ENCODE results near the gene ATL3. TPM values are rescaled to one million over a fixed set of nuclear protein-coding genes. Genes with fewer than 3 reads are reported as not detected.

ATL3 gene, protein sequence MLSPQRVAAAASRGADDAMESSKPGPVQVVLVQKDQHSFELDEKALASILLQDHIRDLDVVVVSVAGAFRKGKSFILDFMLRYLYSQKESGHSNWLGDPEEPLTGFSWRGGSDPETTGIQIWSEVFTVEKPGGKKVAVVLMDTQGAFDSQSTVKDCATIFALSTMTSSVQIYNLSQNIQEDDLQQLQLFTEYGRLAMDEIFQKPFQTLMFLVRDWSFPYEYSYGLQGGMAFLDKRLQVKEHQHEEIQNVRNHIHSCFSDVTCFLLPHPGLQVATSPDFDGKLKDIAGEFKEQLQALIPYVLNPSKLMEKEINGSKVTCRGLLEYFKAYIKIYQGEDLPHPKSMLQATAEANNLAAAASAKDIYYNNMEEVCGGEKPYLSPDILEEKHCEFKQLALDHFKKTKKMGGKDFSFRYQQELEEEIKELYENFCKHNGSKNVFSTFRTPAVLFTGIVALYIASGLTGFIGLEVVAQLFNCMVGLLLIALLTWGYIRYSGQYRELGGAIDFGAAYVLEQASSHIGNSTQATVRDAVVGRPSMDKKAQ
- total RNA-seq = 72.2 TPM

DNA sequence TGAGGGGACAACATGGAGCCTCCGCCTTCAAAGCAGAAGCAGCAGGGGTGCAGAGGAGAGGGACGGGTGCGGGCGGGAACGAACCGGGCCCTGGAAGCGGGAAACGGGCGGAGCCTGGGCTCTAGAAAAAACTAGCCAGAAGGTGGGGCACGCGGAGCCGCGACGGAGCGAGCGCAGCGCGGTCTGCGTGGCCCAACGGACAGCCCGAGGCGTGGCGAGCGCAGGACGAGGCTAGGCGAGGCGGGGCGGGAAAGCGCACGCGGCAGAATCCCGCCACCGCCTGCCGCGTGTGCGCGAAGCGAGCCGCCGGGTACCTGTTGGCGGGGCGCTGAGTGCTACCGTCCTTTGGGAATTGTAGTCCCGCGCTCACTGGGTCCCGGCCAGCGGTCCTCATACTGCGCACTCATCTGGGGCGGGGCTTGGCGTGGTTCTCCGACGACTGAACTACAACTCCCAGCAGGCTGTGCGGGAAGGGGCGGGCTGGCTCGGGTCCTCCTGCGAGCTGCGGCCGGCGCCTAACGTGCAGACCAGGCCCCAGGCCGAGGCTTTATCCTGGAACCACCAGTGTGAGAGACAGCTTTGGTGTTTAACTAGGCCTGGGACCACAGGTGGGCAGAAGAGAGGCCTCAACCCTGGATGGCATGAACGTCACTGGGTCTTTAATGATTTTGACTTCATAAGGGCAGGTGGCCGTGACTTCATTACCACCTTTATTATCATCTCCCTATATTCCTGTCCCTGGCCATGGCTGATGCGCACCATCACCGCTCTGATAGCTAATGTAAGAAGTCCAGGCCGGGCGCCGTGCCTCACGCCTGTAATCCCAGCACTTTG is at the start of gene ATL3:
ATL3 (minus strand) TSS at position 55 of the 834 bp plus-strand sequence; CDS start at position 14, 41 bp downstream.
- H3K27ac ChIP-seq = peak within 1 kb of the TSS; percentile 96
- DNase-seq (ENCODE audit: extremely low spot score in 2 of 2) = peak in 1 of 2 donors; percentile 96
- H3K4me3 ChIP-seq = peak within 1 kb of the TSS; percentile 65 to 70
- TF ChIP-seq POLR2AphosphoS5 (IDR thresholded peaks at IDR 0.05; ENCODE audit: insufficient read depth in 1 of 2, low read depth in 1 of 2) (peak; percentile 80 to 87), POLR2A (IDR thresholded peaks at IDR 0.05) (peak in 1 of 2 donors; percentile 57)
- TF ChIP-seq, protein P1, sequence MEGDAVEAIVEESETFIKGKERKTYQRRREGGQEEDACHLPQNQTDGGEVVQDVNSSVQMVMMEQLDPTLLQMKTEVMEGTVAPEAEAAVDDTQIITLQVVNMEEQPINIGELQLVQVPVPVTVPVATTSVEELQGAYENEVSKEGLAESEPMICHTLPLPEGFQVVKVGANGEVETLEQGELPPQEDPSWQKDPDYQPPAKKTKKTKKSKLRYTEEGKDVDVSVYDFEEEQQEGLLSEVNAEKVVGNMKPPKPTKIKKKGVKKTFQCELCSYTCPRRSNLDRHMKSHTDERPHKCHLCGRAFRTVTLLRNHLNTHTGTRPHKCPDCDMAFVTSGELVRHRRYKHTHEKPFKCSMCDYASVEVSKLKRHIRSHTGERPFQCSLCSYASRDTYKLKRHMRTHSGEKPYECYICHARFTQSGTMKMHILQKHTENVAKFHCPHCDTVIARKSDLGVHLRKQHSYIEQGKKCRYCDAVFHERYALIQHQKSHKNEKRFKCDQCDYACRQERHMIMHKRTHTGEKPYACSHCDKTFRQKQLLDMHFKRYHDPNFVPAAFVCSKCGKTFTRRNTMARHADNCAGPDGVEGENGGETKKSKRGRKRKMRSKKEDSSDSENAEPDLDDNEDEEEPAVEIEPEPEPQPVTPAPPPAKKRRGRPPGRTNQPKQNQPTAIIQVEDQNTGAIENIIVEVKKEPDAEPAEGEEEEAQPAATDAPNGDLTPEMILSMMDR (IDR thresholded peaks at IDR 0.05) = no peak
- no peaks in the 10 kb centered on the region for H3K27me3 ChIP-seq
- no peaks in the 10 kb centered on the region for H3K36me3 ChIP-seq
- H3K9me3 ChIP-seq = no peaks in the 10 kb centered on the region
- peaks cover 42% of the 10 kb centered on the region for H3K4me1 ChIP-seq
- intact Hi-C loops (cut with DNase I) = no loop called here

DNA sequence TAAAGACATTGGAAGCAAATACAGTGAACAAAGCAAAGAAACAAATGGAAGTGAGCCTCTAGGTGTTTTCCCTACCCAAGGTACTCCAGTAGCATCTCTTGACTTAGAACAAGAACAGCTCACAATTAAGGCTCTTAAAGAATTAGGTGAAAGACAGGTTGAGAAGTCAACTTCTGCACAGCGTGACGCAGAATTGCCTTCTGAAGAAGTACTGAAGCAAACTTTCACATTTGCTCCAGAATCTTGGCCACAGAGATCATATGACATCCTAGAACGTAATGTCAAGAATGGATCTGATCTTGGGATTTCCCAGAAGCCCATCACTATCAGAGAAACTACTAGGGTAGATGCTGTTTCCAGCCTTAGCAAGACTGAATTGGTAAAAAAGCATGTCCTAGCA is 49.4 kb upstream of the ATL3 start:
- Histone ChIP-seq H3K9me3 (no peaks in the 10 kb centered on the region), H3K27me3 (no peaks in the 10 kb centered on the region), H3K4me1 (no peaks in the 10 kb centered on the region), H3K36me3 (no peaks in the 10 kb centered on the region), H3K4me3 (no peak overlapping the region), H3K27ac (no peak overlapping the region)
- TF ChIP-seq POLR2A (IDR thresholded peaks at IDR 0.05) = no peak
- TF ChIP-seq, protein P1 (IDR thresholded peaks at IDR 0.05) = no peak
- no peak for DNase-seq (ENCODE audit: extremely low spot score in 2 of 2)
- intact Hi-C loops (cut with DNase I) = no loop called here

DNA sequence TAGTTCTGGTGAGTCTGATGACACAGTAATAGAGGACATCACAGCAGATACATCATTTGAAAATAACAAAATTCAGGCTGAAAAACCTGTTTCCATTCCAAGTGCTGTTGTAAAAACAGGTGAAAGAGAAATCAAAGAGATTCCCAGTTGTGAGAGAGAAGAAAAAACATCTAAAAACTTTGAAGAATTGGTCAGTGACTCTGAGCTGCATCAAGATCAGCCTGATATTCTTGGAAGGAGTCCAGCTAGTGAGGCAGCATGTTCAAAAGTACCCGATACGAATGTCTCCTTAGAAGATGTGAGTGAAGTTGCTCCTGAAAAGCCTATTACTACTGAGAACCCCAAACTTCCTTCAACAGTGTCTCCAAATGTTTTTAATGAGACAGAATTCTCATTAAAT is 48.8 kb upstream of the ATL3 start:
- no peak for DNase-seq (ENCODE audit: extremely low spot score in 2 of 2)
- Histone ChIP-seq H3K27me3 (no peaks in the 10 kb centered on the region), H3K4me1 (no peaks in the 10 kb centered on the region), H3K36me3 (no peaks in the 10 kb centered on the region), H3K9me3 (no peaks in the 10 kb centered on the region), H3K27ac (no peak overlapping the region), H3K4me3 (no peak overlapping the region)
- intact Hi-C loops (cut with DNase I) = no loop called here
- TF ChIP-seq, protein P1 (IDR thresholded peaks at IDR 0.05) = no peak
- TF ChIP-seq POLR2AphosphoS5 (IDR thresholded peaks at IDR 0.05; ENCODE audit: insufficient read depth in 1 of 2, low read depth in 1 of 2) (no peak), POLR2A (IDR thresholded peaks at IDR 0.05) (no peak)

DNA sequence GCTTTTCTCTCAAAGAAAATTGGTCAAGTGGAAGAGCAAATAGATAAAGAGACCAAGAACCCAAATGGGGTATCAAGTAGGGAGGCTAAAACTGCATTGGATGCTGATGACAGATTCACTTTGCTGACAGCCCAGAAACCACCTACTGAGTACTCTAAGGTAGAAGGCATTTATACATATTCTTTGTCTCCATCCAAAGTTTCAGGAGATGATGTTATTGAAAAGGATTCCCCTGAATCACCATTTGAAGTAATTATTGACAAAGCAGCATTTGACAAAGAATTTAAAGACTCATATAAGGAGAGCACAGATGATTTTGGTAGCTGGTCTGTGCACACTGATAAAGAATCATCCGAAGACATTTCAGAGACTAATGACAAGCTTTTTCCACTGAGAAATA is 47.8 kb upstream of the ATL3 start:
- Histone ChIP-seq H3K4me3 (no peak overlapping the region), H3K27me3 (no peaks in the 10 kb centered on the region), H3K27ac (no peak overlapping the region), H3K9me3 (no peaks in the 10 kb centered on the region), H3K4me1 (no peaks in the 10 kb centered on the region), H3K36me3 (no peaks in the 10 kb centered on the region)
- no peak for TF ChIP-seq POLR2AphosphoS5 (IDR thresholded peaks at IDR 0.05; ENCODE audit: insufficient read depth in 1 of 2, low read depth in 1 of 2)
- TF ChIP-seq, protein P1 (IDR thresholded peaks at IDR 0.05) = no peak
- TF ChIP-seq POLR2A (IDR thresholded peaks at IDR 0.05) = no peak
- no peak for DNase-seq (ENCODE audit: extremely low spot score in 2 of 2)
- intact Hi-C loops (cut with DNase I) = no loop called here
